Measurements from ENCODE around the gene KIN. TPM values are rescaled to one million over a fixed set of nuclear protein-coding genes. Genes with fewer than 3 reads are reported as not detected.
"Not testable (repeated sequence)": the region's sequence is repeated elsewhere in the genome, so short reads cannot be mapped to it uniquely, and the experiment has no call there.

The KIN gene, protein sequence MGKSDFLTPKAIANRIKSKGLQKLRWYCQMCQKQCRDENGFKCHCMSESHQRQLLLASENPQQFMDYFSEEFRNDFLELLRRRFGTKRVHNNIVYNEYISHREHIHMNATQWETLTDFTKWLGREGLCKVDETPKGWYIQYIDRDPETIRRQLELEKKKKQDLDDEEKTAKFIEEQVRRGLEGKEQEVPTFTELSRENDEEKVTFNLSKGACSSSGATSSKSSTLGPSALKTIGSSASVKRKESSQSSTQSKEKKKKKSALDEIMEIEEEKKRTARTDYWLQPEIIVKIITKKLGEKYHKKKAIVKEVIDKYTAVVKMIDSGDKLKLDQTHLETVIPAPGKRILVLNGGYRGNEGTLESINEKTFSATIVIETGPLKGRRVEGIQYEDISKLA
- 14.6 and 14.7 TPM in 2 replicates for total RNA-seq (2014; rRNA removed; shearing (Covaris generic))
- 3.1 and 7.4 TPM in 2 replicates for polyA plus RNA-seq (2014; cell fraction: nucleus; rRNA removed)

DNA sequence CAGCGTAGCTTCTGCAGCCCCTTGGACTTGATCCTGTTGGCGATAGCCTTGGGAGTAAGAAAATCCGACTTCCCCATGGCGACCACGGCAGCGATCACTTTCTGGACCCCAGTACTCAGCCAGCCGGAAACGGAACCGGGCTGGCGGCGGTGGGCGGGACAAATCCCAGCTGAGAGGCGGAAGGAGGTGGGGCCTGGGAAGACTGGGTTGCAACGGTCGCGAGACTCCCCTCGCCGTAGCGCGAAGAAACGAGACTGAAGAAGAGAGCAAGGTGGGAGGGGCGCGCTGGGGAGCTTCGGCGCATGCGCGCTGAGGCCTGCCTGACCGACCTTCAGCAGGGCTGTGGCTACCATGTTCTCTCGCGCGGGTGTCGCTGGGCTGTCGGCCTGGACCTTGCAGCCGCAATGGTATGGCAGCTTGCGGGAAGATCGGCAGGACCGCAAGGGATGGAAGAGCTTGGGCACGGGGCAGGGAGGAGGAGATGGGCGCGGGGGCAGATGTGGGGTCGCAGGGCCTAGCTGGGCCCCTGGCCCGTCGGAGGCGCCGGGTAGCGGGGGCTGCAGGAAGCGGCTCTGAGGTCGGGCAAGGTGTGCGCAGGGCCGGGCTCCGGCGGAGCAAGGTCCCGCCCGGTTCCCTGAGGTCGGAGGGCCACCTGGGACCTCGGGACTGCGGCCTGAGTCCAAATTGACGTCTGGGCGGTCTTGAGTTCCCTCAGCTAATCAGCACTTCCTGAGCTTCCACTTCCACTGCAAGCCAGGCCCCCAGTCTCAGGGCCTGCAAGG, at the start of gene KIN, which contains the start of gene ATP5F1C:
Gene KIN, minus strand, starts transcription at position 137 of the 782 bp plus-strand sequence. Its CDS starts 60 bp downstream, at position 77.
Gene ATP5F1C, plus strand, starts transcription at position 321 of the 782 bp plus-strand sequence. Its CDS starts 31 bp downstream, at position 352.
- peak; percentile 92 for DNase-seq (ENCODE audit: extremely low read depth, low read depth)

DNA sequence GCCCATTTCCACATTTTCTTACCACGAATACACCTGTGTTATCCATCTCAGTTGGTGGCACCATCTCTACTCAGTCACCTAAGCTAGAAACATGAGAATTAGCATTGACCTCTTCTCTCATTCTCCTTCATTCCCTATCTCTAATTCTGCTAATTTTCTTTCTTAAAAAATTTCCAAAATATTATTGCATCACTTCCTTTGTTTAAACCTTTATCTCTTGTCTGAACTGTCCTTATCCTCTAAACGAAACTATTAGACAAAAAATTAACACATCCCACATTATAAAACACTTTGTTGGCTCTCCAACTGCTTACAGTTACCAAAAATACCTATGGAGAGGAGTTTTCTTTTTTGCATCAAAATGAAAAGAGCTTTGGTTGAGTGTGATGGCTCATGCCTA, 48.8 kb upstream of the KIN start:
- no peak for DNase-seq (ENCODE audit: extremely low read depth, low read depth)

DNA sequence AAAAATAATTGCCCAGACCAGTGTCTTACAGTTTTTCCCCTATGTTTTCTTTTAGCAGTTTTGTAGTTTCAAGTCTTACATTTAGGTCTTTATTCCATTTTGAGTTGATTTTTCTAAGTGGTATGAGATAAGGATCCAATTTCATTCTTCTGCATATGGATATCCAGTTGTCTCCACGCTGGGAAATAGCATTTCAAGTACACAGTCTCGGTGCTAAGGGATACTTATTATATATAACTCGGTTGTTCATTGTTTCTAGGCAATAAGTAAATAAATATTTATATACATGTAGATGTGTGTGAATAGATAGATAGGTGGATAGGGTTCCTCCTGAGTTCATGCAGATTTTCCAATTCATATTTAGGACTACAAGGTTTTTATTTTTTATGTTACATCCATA, 46.5 kb upstream of the KIN start:
- no peak for DNase-seq (ENCODE audit: extremely low read depth, low read depth)

DNA sequence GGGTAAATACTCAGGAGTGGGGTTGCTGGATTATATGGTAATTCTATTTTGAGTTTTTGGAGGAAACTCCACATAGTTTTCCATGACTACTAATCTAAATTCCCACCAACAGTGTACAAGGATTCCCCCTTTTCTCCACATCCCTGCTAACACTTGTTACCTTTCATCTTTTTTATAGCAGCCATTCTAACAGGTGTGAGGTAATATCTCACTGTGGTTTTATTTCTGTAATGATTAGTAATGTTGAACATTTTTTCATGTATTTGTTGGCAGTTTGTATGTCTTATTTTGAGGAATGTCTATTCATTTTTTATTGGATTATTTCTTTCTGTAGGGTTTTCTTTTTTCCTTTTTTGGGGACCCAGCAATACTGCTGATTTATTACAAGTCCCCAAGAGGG, 45.4 kb upstream of the KIN start:
- DNase-seq (ENCODE audit: extremely low read depth, low read depth): no peak

DNA sequence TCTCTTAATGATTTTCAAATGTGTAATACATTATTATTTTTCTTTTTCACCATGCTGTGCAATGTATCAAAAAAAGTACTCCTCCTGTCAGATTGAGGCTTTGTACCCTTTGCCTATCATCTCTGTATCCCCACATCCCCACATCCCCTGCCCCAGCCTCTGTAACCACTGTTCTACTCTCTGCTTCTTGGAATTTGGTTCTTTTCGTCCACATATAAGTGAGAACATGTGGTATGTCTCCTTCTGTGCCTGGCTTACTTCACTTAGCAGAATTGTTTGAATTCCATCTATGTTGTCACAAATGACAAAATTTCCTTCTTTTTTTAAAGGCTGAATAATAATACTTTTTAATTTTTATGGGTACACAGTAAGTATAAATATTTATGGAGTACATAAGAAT, 44.3 kb upstream of the KIN start:
- DNase-seq (ENCODE audit: extremely low read depth, low read depth): no peak

DNA sequence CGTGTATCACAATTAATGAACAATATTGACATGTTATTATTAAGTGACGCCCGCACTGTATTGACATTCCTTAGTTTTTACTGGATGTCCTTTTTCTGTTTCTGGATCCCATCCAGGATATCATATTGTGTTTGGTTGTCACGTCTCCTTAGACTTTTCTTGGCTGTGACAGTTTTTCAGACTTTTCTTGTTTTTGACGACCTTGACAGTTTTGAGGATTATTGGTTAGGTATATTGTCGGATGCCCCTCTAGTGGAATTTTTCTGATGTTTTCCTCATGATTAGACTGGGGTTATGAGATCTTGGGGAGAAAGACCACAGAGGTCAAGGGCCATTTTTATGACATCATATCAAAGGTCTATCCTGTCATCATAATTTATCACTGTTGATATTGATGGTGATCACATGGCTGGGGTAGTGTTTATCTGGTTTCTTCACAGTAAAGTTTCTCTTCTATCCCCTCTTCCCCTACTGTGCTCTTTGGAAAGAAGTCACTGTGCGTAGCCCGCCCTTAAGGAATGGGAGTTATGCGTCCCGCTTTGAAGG, 41.6 kb upstream of the KIN start:
- no peak for DNase-seq (ENCODE audit: extremely low read depth, low read depth)

DNA sequence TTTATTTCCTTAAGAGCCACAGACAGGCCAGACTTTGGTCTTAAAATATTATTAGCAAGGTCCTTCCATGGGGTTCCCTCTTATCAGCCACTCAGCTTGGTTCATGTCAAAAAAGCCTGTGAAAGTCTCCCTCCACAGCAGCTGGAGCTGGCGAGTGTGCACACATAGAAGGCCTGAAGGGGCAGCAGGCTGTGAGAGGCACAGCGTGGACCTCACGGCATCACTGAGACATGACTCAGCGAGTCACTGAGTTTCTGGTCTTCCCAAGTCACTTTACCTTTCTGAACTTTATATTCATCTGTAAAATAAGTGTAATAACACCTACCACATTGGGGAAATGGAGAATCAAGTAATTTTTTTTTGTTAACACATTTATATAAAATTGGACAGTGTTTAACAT, 39.2 kb upstream of the KIN start:
- DNase-seq (ENCODE audit: extremely low read depth, low read depth): peak; percentile 54

DNA sequence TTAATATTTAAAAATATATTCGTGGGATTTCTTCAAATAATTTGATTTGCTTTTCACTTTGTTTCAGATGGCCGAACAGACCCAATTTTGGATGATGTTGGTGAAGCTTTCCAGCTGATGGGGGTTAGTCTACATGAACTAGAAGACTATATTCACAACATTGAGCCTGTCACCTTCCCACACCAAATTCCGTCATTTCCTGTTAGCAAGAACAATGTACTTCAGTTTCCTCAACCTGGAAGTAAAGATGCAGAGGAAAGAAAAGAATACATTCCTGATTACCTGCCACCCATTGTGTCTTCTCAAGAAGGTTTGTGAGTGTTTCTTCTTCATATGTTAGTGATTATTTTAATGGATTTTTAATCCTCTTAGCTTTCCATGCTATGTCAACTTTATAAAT, 36.5 kb upstream of the KIN start:
- DNase-seq (ENCODE audit: extremely low read depth, low read depth): no peak

DNA sequence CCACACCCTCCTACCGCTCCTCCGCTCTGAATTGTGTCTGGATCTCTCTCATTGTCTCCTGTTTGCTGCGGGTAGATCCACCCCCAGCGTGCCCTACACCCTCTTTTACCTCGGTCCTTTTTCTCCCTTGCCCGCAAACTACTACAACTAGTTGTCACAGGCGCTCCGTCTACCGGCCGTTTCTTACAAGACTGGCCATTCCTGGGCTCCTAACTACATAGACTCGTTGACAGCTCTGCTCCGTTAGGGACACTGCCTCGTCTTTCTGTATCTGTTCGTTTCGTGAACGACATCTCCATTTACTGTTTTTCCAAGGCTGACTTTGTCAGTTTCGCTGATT, 31.3 kb upstream of the KIN start:
- DNase-seq (ENCODE audit: extremely low read depth, low read depth): peak; percentile 22

DNA sequence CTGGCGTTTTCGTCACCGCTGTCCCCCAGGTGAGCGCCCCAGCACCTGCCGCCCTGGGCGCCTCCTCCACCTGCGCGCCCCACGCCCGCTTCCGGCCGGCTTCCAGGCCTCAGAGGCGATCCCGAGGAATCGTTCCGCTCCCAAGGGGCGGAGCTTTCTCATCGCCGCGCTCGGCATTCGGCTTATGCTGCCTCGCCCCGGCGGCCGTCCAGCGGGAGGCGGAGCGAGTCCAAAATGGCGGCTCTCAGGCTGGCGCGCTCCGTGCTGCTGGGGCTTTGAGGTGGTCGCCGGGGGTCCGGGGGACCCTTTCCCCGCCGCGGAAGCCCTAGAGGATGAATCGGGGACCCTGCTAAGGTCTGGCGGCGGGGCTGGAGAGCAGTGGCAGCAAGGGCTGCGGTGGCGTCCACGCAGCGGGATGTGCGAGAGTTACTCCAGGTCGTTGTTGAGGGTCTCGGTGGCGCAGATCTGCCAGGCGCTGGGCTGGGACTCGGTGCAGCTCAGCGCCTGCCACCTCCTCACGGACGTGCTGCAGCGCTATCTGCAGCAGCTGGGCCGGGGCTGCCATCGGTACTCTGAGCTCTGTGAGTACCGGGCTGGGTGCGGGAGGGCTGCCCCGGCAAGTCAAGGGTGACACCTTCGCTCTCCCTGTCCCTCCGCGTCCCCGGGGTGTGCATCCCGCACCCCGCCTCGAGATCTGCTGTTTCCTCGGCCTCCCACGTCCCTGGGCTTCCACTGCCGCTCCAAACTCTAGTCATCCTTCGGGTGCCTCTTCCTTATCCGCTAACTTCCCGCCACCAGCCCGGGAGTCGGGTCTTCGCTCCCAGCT, 30.7 kb upstream of the KIN start, which contains the start of gene TAF3:
Gene TAF3, plus strand, starts transcription at position 211 of the 826 bp plus-strand sequence. Its CDS starts 205 bp downstream, at position 416.
- peak; percentile 78 for DNase-seq (ENCODE audit: extremely low read depth, low read depth)

DNA sequence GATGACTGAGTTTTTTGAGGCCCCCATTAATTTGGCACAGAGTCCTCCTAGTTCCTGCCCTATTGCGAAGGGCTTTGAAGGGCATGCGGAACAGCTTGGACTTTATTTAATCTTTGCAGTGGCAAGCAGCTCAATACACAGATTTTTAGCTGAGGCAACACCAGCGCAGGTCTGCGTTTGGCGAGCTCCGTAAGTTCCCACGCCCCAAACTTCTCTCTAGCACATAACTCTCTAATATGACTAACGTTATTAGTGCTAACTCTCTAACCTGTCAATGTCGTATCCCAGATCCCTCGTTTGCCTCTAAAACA, 30.1 kb upstream of the KIN start:
- no peak for DNase-seq (ENCODE audit: extremely low read depth, low read depth)

DNA sequence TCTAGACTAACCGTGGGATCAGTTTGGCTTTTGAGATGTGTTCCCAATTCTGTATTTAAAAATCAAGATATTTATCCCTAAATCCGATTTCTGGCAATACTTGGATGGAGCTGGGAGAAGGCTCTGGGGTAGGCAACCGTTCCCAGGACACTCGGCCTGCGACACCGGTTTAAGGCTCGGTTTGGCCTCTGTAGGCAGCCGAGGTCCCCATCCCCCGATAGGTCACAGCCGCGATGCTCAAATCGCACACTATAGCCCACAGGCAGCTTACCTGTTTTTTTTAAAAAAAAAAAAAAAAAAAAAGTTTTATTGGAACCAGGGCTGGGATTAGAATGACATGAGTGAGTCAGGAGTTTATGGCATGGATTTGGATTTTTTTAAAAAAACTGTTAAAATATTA, 29.8 kb upstream of the KIN start:
- no peak for DNase-seq (ENCODE audit: extremely low read depth, low read depth)

DNA sequence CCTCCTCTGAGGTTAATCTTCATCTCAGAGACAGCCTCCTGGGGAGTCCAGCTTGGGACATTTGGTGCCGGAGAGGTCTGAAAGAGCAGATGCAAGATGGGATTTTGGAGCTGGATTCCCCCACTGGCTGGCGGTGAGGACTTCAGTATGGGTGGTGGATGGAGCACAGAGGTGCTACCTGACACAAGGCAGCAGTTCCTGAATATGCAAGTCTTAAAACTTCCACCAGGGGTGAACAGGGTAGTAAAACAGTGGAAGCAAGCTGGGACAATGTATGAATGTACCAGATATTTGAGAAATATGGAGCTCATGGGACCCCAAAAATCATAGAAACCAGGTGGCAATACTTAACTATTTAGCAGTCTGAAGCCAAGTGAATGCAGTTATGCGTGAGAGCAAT, 25.7 kb upstream of the KIN start:
- no peak for DNase-seq (ENCODE audit: extremely low read depth, low read depth)

DNA sequence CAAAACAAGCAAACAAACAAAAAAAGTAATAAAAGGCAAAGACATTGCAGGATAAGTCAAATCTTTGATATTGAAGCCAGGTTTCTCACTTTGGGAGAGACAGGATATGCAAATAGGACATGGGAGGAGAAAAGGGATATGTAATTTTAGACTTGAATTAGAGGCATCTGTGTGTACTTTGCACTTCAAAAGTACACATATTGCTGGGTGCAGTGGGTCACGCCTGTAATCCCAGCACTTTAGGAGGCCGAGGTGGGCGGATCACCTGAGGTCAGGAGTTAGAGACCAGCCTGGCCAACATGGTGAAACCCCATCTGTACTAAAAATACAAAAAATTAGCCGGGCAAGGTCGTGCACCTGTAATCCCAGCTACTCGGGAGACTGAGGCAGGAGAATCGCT, 23.9 kb upstream of the KIN start:
- DNase-seq (ENCODE audit: extremely low read depth, low read depth): not testable (repeated sequence)

DNA sequence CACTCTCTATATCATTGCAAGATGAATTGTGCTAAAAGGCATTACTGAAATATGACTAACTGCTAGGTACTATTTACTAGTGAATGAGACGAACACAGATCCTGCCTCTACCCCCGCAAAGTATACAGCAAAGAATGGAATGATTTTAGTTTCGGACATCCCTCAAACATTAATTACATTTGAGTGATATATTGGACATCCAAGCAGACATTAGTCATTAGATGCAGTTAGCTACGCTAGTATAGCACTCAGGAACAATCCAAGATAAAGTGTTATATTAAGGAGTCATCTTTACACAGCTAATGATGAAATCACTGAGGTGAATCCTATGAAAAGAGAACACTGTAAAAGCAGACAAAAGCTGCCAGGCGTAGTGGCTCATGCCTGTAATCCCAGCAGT, 23.2 kb upstream of the KIN start:
- DNase-seq (ENCODE audit: extremely low read depth, low read depth): no peak

DNA sequence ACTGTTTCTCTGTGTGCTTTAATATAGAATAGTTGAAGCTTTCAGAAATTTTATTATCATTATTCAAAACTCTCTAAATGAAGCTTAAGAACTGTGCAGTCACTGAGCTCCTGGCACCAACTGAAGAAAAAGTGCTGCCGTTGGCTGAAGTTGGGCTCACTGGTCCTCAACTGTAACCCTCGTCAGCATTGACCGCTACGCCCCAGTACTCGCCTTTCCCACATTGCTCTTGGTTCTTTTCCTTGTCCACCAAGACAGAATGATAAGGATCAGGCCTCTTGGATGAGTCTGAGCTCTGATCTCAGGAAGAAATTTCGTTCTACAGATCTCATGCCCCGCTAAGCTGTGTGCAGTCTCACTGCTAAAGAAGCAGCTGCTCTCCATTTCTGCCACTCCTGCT, 22.6 kb upstream of the KIN start:
- no peak for DNase-seq (ENCODE audit: extremely low read depth, low read depth)

DNA sequence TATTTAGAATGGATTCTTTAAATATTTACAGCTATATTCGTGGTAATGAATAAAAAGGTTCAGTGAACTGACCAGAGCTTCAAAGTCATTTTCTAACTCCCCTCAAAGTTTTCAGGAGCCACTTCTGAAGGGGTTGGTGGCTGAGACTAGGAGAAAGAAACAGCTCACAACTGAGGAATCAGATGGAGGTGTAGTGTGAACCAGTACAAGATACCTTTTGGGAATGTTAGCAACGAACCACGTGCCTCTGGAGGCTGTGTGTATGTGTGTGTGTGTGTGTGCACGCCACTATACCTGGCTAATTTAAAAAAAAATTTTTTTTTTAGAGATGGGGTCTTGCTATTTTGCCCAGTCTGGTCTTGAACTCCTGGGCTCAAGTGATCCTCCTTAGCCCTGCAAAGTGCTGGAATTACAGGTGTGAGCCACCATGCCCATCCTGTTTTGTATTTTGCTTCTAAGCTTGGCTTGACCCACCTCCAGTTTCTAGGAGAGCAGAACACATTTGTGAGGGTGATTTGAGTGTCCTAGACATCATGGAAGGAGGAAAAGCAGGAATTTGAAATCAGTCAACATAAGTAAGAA, 21.0 kb upstream of the KIN start:
- DNase-seq (ENCODE audit: extremely low read depth, low read depth): no peak

DNA sequence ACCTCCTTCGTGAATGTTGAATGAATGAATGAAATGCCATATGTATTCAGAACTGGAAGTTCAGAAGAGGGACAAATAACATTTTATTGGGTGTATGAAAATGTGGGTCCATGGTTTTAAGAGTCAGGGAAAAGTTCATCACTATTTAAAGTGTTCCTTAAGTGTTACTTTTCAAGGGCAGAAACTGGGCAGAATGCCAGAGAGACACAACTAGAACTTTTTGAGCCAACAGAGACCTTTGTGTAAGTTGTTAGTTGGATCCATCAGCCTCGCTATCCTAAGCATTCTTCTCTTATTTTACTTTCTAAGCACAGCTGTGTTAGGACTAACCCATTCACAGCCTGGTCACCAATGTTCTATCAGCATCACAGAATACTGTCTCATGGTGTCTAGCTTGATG, 16.9 kb upstream of the KIN start:
- no peak for DNase-seq (ENCODE audit: extremely low read depth, low read depth)

DNA sequence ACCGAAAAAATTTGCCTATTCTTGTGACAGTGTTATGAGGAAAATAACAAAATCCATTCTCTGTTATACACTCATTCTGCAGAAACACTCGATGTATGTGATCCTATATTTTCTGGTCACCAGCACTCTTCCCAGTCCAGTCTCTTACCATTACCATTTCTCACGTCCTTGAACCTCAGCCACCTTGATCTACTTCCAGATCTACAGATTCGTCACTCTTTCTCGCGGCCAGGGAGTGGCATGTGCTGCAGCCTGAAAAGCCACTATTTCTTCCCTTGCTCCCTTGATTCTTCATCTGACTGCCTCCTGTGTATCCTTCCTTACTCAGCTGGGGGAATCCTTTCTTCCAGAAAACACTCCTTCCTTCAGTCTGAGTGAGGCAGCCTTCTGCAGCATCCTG, 16.4 kb upstream of the KIN start:
- no peak for DNase-seq (ENCODE audit: extremely low read depth, low read depth)

DNA sequence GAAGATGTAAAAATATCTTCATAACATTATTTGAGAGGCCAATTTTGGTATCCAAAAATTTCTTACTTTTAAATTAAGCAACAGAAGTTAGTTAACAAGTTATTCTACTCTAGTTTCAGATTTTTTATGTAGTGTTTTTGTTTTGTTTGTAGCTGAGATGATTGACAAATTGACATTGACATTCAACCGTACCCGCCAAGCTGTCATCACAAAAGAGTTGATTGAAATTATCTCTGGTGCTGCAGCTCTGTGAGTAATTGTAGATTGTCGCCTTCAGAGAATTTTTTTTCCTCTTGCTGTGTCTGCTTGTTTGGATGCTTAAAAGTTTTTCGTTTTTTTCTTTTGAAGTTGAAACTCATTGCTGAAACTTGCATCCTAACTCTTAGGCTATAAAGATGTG, 14.8 kb upstream of the KIN start:
- no peak for DNase-seq (ENCODE audit: extremely low read depth, low read depth)
